Measurements from ENCODE around the gene TAL1. TPM values are rescaled to one million over a fixed set of nuclear protein-coding genes. Genes with fewer than 3 reads are reported as not detected.

Gene TAL1
- total and polyA plus RNA-seq, 7 donors: 1.2 to 3.9 (median 2.7) TPM; not detected in 1

GRCh38 chr1:47219590-47220220 is 12.3 kb downstream of the TAL1 start:
- Histone ChIP-seq H3K27ac (no peak overlapping the region), H3K27me3 (peaks cover 9 to 38% (median 17%) of the 10 kb centered on the region in 3 donors), H3K4me1 (peaks cover 0 to 4% (median 3%) of the 10 kb centered on the region in 4 donors), H3K9me3 (no peaks in the 10 kb centered on the region), H3K4me3 (no peak overlapping the region), H3K36me3 (no peaks in the 10 kb centered on the region)
- intact Hi-C loops (cut with DNase I): no loop called here
- TF ChIP-seq POLR2AphosphoS5 (IDR thresholded peaks at IDR 0.05) (no peak), CTCF (IDR thresholded peaks at IDR 0.05) (no peak), EP300 (IDR thresholded peaks at IDR 0.05) (no peak), POLR2A (IDR thresholded peaks at IDR 0.05) (no peak)
- no peak for DNase-seq
- WGBS, 2 donors: 93 to 95% methylated on average over 29 of the region's 29 CpGs

DNA sequence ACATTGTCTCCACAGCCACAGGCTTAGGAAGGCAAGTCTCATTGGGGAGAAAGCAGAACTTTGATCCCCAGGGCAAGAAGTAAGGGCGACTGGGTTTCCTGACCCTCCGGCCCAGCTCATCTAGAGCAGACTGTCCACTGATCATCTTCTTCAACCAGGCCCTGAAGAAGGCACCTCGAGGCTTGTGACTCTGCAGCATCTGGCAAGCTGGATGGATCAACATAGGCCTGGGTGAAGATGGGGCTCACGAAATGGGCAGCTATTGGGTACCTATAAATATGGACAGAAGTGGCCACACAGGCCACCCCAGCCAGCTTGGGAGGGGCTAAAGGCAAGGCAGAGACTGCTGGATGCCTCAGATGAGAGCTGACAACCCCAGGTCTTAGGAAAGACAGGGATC is 13.0 kb downstream of the TAL1 start:
- 83 to 89% methylated on average over 4 of the region's 4 CpGs for WGBS, 2 donors
- no peak for DNase-seq
- Histone ChIP-seq H3K4me1 (no peaks in the 10 kb centered on the region), H3K4me3 (no peak overlapping the region), H3K27ac (no peak overlapping the region), H3K36me3 (no peaks in the 10 kb centered on the region), H3K27me3 (peaks cover 8 to 30% (median 10%) of the 10 kb centered on the region in 3 donors), H3K9me3 (no peaks in the 10 kb centered on the region)
- TF ChIP-seq CTCF (IDR thresholded peaks at IDR 0.05) (no peak), EP300 (IDR thresholded peaks at IDR 0.05) (no peak)
- intact Hi-C loops (cut with DNase I): no loop called here

DNA sequence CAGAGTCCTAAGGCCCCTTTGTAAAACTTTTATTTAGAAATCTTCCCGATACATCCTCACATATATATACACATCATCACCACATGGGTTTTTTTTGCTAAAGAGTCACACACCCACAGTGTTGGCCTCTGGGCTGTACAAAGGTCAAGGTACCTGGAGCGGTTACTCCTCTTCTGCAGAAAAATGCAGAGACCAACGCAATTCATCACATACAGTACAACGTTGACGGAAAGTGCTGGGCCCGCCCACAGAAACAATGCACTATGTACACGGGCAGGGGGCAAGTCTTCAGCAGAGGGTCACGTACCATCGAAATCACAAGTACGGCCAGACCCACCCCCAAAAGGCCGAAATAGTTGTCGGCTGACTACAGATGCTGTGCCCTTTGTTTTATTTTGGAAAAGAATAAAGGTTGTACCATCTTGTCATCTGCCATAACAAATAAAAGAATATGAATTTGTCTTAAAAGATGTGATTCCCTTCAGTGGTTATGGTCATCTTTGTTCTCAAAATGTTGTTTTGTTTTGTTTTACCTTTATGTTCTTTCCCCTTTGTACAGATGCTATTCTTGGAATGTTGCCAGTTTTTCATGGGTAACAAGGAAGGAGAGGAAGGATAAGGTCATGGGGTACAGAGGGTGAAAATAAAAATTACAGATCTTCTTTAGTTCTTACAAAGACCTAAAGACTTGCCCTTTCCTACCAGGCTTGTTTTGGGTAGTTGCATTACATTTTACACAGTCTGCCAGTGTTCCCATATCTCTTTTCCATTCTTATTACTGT is 15.6 kb downstream of the TAL1 start:
- Histone ChIP-seq H3K4me1 (no peaks in the 10 kb centered on the region), H3K27me3 (peaks cover 0 to 5% (median 0%) of the 10 kb centered on the region in 3 donors), H3K27ac (no peak overlapping the region), H3K4me3 (no peak overlapping the region), H3K9me3 (no peaks in the 10 kb centered on the region), H3K36me3 (no peaks in the 10 kb centered on the region)
- intact Hi-C loops (cut with DNase I): no loop called here
- WGBS, 2 donors: 79 to 85% methylated on average over 12 of the region's 12 CpGs
- TF ChIP-seq EP300 (IDR thresholded peaks at IDR 0.05) (no peak), POLR2AphosphoS5 (IDR thresholded peaks at IDR 0.05) (no peak), CTCF (IDR thresholded peaks at IDR 0.05) (no peak), POLR2A (IDR thresholded peaks at IDR 0.05) (no peak)
- DNase-seq: peak; percentile 39

- intact Hi-C loops (cut with DNase I): no loop called here
- H3K4me1 ChIP-seq: no peaks in the 10 kb centered on the region
- TF ChIP-seq POLR2A (IDR thresholded peaks at IDR 0.05): no peak
- no peak for TF ChIP-seq POLR2AphosphoS5 (IDR thresholded peaks at IDR 0.05)
- no peak for TF ChIP-seq CTCF (IDR thresholded peaks at IDR 0.05)
- TF ChIP-seq EP300 (IDR thresholded peaks at IDR 0.05): no peak
- H3K36me3 ChIP-seq: no peaks in the 10 kb centered on the region
- H3K4me3 ChIP-seq: no peak overlapping the region
- H3K27me3 ChIP-seq: peaks cover 0 to 4% (median 0%) of the 10 kb centered on the region in 3 donors
- DNase-seq: peak; percentile 37
- H3K9me3 ChIP-seq: no peaks in the 10 kb centered on the region
- WGBS, 2 donors: 85 to 92% methylated on average over 4 of the region's 4 CpGs
- no peak overlapping the region for H3K27ac ChIP-seq
These were observed 16.3 kb downstream of the TAL1 start for GRCh38 chr1:47215713-47216112.
